GM18907 (cell line): Measurements from ENCODE around the gene SDCCAG8.

ENCODE experiments used
- ATAC-seq: cut with Tn5 transposase; IDR thresholded peaks from one replicate; pipeline ENCODE4 v1.9.1; 2021; ENCODE audit warnings: mild to moderate bottlenecking, moderate library complexity; ENCODE audit not compliant: unreplicated experiment

SDCCAG8 gene

GRCh38 chr1:243254233-243254926 lies 1.5 kb upstream of the SDCCAG8 start:
- peak; percentile 22 for ATAC-seq

- ATAC-seq, result peak; percentile 68
Observed at GRCh38 chr1:243254927-243255790, 682 bp upstream of the SDCCAG8 start, which contains the start of gene CEP170. CEP170 (minus strand) TSS chr1:243255281; CDS start chr1:243225280, 30,001 bp downstream.

- ATAC-seq, result no peak
Observed at GRCh38 chr1:243256590-243256989, 749 bp downstream of the SDCCAG8 start.

GRCh38 chr1:243257189-243257588 lies 1.3 kb downstream of the SDCCAG8 start:
- ATAC-seq, result no peak

- no peak for ATAC-seq
Observed at GRCh38 chr1:243258731-243259130, 2.9 kb downstream of the SDCCAG8 start.

- no peak for ATAC-seq
Observed at GRCh38 chr1:243260221-243260880, 4.5 kb downstream of the SDCCAG8 start.

GRCh38 chr1:243261390-243261789 lies 5.5 kb downstream of the SDCCAG8 start:
- no peak for ATAC-seq

- ATAC-seq, result no peak
Observed at GRCh38 chr1:243264717-243265116, 8.9 kb downstream of the SDCCAG8 start.

GRCh38 chr1:243266231-243266630 lies 10.4 kb downstream of the SDCCAG8 start:
- ATAC-seq, result no peak

- ATAC-seq, result no peak
Observed at GRCh38 chr1:243267471-243267880, 11.6 kb downstream of the SDCCAG8 start.

- no peak for ATAC-seq
Observed at GRCh38 chr1:243267914-243268653, 12.2 kb downstream of the SDCCAG8 start.

- ATAC-seq, result no peak
Observed at GRCh38 chr1:243268751-243269460, 13.1 kb downstream of the SDCCAG8 start.

GRCh38 chr1:243269461-243269801 lies 13.6 kb downstream of the SDCCAG8 start:
- peak; percentile 64 for ATAC-seq

GRCh38 chr1:243270097-243270864 lies 14.4 kb downstream of the SDCCAG8 start:
- ATAC-seq, result no peak

GRCh38 chr1:243271996-243272395 lies 16.2 kb downstream of the SDCCAG8 start:
- no peak for ATAC-seq

- no peak for ATAC-seq
Observed at GRCh38 chr1:243272401-243272800, 16.6 kb downstream of the SDCCAG8 start.

- ATAC-seq, result no peak
Observed at GRCh38 chr1:243273506-243273905, 17.7 kb downstream of the SDCCAG8 start.

GRCh38 chr1:243273945-243274344 lies 18.1 kb downstream of the SDCCAG8 start:
- no peak for ATAC-seq

GRCh38 chr1:243275316-243275715 lies 19.5 kb downstream of the SDCCAG8 start:
- ATAC-seq, result no peak
